GM12872 (cell line): ENCODE measurements around the gene SEMA4A.

Experiments used
- CTCF ChIP-seq: IDR thresholded peaks from 3 replicates; pipeline ENCODE4 v1.5.1; 2011; ENCODE audit warnings: low read depth, mild to moderate bottlenecking, low read length, moderate library complexity; ENCODE audit not compliant: insufficient read depth

The SEMA4A gene

GRCh38 chr1:156123356-156124196, 29.8 kb upstream of the SEMA4A start:
- peak; percentile 44 for TF ChIP-seq CTCF

- TF ChIP-seq CTCF = no peak
These were observed 28.6 kb upstream of the SEMA4A start for GRCh38 chr1:156124557-156125483.

GRCh38 chr1:156126043-156126629, 27.2 kb upstream of the SEMA4A start:
- peak; percentile 63; the same call in 2 of the 3 replicates for TF ChIP-seq CTCF

GRCh38 chr1:156126630-156127534, 26.5 kb upstream of the SEMA4A start:
- TF ChIP-seq CTCF = no peak

- no peak for TF ChIP-seq CTCF
These were observed 25.1 kb upstream of the SEMA4A start for GRCh38 chr1:156128308-156128653.

GRCh38 chr1:156128654-156129597, 24.5 kb upstream of the SEMA4A start:
- TF ChIP-seq CTCF = no peak
